Ishikawa (cell line): ENCODE data around the gene NSUN6.

Experiments
- CEBPB ChIP-seq: IDR thresholded peaks from 2 replicates; pipeline ENCODE4 v1.6.1; 2012
- CREB1 ChIP-seq: IDR thresholded peaks from 2 replicates; pipeline ENCODE4 v1.6.1; 2012; ENCODE audit warnings: low read depth
- EGR1 ChIP-seq: IDR thresholded peaks from 2 replicates; pipeline ENCODE4 v1.6.1; 2012
- EP300 ChIP-seq: IDR thresholded peaks from 2 replicates; pipeline ENCODE4 v1.6.1; 2012; ENCODE audit warnings: borderline replicate concordance
- FOXM1 ChIP-seq: IDR thresholded peaks from 2 replicates; pipeline ENCODE4 v1.6.1; 2012; ENCODE audit warnings: low read depth, borderline replicate concordance
- MAX ChIP-seq: IDR thresholded peaks from 2 replicates; pipeline ENCODE4 v1.6.1; 2012
- NFIC ChIP-seq: IDR thresholded peaks from 2 replicates; pipeline ENCODE4 v1.6.1; 2012
- RAD21 ChIP-seq: IDR thresholded peaks from 2 replicates; pipeline ENCODE4 v1.6.1; 2012; ENCODE audit warnings: low read depth
- TAF1 ChIP-seq: IDR thresholded peaks from 2 replicates; pipeline ENCODE4 v1.6.1; 2012; ENCODE audit warnings: low read depth, mild to moderate bottlenecking
- TCF12 ChIP-seq: IDR thresholded peaks from 2 replicates; pipeline ENCODE4 v1.6.1; 2012; ENCODE audit warnings: low read depth
- TEAD4 ChIP-seq: IDR thresholded peaks from 2 replicates; pipeline ENCODE4 v1.6.1; 2012
- USF1 ChIP-seq: IDR thresholded peaks from 2 replicates; pipeline ENCODE4 v1.6.1; 2012
- YY1 ChIP-seq: IDR thresholded peaks from 2 replicates; pipeline ENCODE4 v1.6.1; 2012; ENCODE audit warnings: low read depth
- ZBTB7A ChIP-seq: IDR thresholded peaks from 2 replicates; pipeline ENCODE4 v1.6.1; 2012; ENCODE audit warnings: low read depth
- TF ChIP-seq, protein P1 (sequence below): IDR thresholded peaks from 2 replicates; pipeline ENCODE4 v1.6.1; 2012; ENCODE audit warnings: low read depth, mild to moderate bottlenecking

Gene NSUN6

GRCh38 chr10:18681366-18681765 is 30.0 kb upstream of the NSUN6 start:
- TF ChIP-seq NFIC (no peak), CREB1 (no peak), FOXM1 (no peak), EGR1 (no peak)

GRCh38 chr10:18680754-18681153 is 29.4 kb upstream of the NSUN6 start:
- TF ChIP-seq MAX (no peak), CEBPB (no peak), CREB1 (no peak), RAD21 (no peak), TEAD4 (no peak), ZBTB7A (no peak), EP300 (no peak), TAF1 (no peak)
- TF ChIP-seq, protein P1, sequence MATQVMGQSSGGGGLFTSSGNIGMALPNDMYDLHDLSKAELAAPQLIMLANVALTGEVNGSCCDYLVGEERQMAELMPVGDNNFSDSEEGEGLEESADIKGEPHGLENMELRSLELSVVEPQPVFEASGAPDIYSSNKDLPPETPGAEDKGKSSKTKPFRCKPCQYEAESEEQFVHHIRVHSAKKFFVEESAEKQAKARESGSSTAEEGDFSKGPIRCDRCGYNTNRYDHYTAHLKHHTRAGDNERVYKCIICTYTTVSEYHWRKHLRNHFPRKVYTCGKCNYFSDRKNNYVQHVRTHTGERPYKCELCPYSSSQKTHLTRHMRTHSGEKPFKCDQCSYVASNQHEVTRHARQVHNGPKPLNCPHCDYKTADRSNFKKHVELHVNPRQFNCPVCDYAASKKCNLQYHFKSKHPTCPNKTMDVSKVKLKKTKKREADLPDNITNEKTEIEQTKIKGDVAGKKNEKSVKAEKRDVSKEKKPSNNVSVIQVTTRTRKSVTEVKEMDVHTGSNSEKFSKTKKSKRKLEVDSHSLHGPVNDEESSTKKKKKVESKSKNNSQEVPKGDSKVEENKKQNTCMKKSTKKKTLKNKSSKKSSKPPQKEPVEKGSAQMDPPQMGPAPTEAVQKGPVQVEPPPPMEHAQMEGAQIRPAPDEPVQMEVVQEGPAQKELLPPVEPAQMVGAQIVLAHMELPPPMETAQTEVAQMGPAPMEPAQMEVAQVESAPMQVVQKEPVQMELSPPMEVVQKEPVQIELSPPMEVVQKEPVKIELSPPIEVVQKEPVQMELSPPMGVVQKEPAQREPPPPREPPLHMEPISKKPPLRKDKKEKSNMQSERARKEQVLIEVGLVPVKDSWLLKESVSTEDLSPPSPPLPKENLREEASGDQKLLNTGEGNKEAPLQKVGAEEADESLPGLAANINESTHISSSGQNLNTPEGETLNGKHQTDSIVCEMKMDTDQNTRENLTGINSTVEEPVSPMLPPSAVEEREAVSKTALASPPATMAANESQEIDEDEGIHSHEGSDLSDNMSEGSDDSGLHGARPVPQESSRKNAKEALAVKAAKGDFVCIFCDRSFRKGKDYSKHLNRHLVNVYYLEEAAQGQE, result no peak

- no peak for TF ChIP-seq USF1
- no peak for TF ChIP-seq EGR1
- no peak for TF ChIP-seq MAX
- no peak for TF ChIP-seq TAF1
- TF ChIP-seq FOXM1, result no peak
- TF ChIP-seq RAD21, result no peak
- no peak for TF ChIP-seq CEBPB
- no peak for TF ChIP-seq CREB1
- TF ChIP-seq, protein P1, result no peak
- TF ChIP-seq ZBTB7A, result no peak
- TF ChIP-seq EP300, result no peak
- no peak for TF ChIP-seq TEAD4
- TF ChIP-seq YY1, result no peak
- TF ChIP-seq TCF12, result no peak
- no peak for TF ChIP-seq NFIC
Observed at GRCh38 chr10:18675086-18675801, 23.9 kb upstream of the NSUN6 start.

GRCh38 chr10:18668026-18668425 is 16.6 kb upstream of the NSUN6 start:
- no peak for TF ChIP-seq NFIC
- no peak for TF ChIP-seq TEAD4
- no peak for TF ChIP-seq FOXM1
- no peak for TF ChIP-seq TCF12
- TF ChIP-seq RAD21, result no peak
- no peak for TF ChIP-seq USF1
- TF ChIP-seq TAF1, result no peak
- TF ChIP-seq ZBTB7A, result no peak
- TF ChIP-seq CREB1, result no peak
- TF ChIP-seq EP300, result no peak
- no peak for TF ChIP-seq MAX
- TF ChIP-seq, protein P1, result no peak

GRCh38 chr10:18666810-18667209 is 15.4 kb upstream of the NSUN6 start:
- TF ChIP-seq EGR1, result no peak
